Adrenal gland (tissue), 5 donors: ENCODE results near the gene SPCS2.

Source experiments
- POLR2A ChIP-seq, 2 donors: fragments of 450-650 bp; IDR thresholded peaks; one replicate each; pipeline ENCODE4 v1.6.1; 2017; ENCODE audit warnings: antibody characterized with exemption in 2 of 2, mild to moderate bottlenecking in 2 of 2, moderate library complexity in 1 of 2
- TF ChIP-seq, protein P1 (sequence below), 6 experiments: fragments of 450-650 bp in 4 of 6; fragments of 200-600 bp in 2 of 6; sonication (generic) in 1 of 6; IDR thresholded peaks; 1 replicate in 5 of 6; 2 replicates in 1 of 6; pipeline versions ENCODE4 v1.5.1 to v1.8.0; 2016 to 2021; ENCODE audit warnings: antibody characterized with exemption in 6 of 6, mild to moderate bottlenecking in 2 of 6, moderate library complexity in 1 of 6
- donor health status: DM: no; HTN: no; CAD: no.

DNA sequence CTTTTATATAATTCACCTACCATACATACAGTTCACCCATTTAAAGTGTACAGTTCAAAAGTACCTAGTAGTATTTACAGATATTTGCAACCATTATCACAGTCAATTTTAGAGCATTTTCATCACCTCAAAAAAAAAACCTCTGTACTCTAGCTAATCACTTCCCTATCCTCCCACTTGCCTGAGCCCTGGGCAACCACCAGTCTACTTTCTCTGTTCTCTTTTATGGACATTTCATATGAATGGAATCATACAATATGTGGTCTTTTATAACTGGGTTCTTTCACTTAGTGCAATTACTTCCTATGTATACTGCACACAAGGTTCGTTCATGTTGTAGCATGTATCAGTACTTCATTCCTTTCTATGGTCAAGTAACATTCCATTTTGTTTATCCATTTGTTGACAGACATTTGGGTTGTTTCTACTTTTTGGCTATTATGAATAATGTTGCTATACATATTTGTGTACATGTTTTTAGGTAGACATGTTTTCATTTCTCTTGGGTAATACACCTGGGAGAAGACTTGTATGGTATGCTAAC, 21.9 kb downstream of the SPCS2 start:
- no peak for TF ChIP-seq POLR2A (IDR thresholded peaks at IDR 0.05)
- TF ChIP-seq, protein P1, sequence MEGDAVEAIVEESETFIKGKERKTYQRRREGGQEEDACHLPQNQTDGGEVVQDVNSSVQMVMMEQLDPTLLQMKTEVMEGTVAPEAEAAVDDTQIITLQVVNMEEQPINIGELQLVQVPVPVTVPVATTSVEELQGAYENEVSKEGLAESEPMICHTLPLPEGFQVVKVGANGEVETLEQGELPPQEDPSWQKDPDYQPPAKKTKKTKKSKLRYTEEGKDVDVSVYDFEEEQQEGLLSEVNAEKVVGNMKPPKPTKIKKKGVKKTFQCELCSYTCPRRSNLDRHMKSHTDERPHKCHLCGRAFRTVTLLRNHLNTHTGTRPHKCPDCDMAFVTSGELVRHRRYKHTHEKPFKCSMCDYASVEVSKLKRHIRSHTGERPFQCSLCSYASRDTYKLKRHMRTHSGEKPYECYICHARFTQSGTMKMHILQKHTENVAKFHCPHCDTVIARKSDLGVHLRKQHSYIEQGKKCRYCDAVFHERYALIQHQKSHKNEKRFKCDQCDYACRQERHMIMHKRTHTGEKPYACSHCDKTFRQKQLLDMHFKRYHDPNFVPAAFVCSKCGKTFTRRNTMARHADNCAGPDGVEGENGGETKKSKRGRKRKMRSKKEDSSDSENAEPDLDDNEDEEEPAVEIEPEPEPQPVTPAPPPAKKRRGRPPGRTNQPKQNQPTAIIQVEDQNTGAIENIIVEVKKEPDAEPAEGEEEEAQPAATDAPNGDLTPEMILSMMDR (IDR thresholded peaks at IDR 0.05) = no peak
